Endothelial cell of umbilical vein (primary cell): ENCODE measurements around the gene ABCC1. TPM values are rescaled to one million over a fixed set of nuclear protein-coding genes. Genes with fewer than 3 reads are reported as not detected.

Experiments
- BruUV-seq: library from RNA; stranded (reverse); fragments of 400-500 nt; replicated peaks from 2 replicates; lab custom pipeline; 2021; lab: Mats Ljungman, UMichigan
- CTCF ChIA-PET: fragments of 300-600, 350-600 bp; sonication (Branson Sonifier 250); formaldehyde crosslinking; loops from one replicate; lab custom pipeline; 2021; ENCODE audit warnings: antibody characterized with exemption, inconsistent platforms; lab: Charles Lee
- POLR2A ChIA-PET: fragments of 300-600, 350-600 bp; sonication (Branson Sonifier 250); formaldehyde crosslinking; loops from one replicate; lab custom pipeline; 2021; ENCODE audit warnings: antibody characterized with exemption, inconsistent platforms; lab: Charles Lee
- DNase-seq: peaks from one replicate; pipeline ENCODE4 v3.0.0-alpha.2; 2011; ENCODE audit warnings: low read depth, low spot score
- FAIRE-seq: peaks from 2 replicates; lab custom pipeline; 2011; peaks lifted over from hg19 to GRCh38; lab: Jason Lieb, UNC
- H2AFZ ChIP-seq: 2 replicates; pipeline ENCODE4 v1.6.0; 2012; ENCODE audit warnings: low read depth, low read length, control low read depth, inconsistent platforms
- H3K27ac ChIP-seq: 2 replicates; pipeline ENCODE4 v1.5.1; 2011; ENCODE audit warnings: low read depth, mild to moderate bottlenecking, control low read depth, low read length, moderate library complexity; ENCODE audit not compliant: insufficient read depth
- H3K27me3 ChIP-seq, 2 experiments: 2 replicates each; pipeline versions ENCODE4 v1.6.0 to v1.6.1; 2011; ENCODE audit warnings: low read length in 2 of 2, mixed read lengths in 1 of 2; ENCODE audit not compliant: control insufficient read depth in 2 of 2, insufficient read depth in 2 of 2
- H3K36me3 ChIP-seq, 2 experiments: 2 replicates in 1 of 2; 3 replicates in 1 of 2; pipeline ENCODE4 v1.5.1; 2011; ENCODE audit warnings: low read length in 2 of 2, mild to moderate bottlenecking in 1 of 2, moderate library complexity in 1 of 2; ENCODE audit not compliant: control insufficient read depth in 2 of 2, insufficient read depth in 2 of 2; ENCODE audit errors: extremely low read depth in 1 of 2
- H3K4me1 ChIP-seq: 3 replicates; pipeline ENCODE4 v1.5.1; 2011; ENCODE audit warnings: mild to moderate bottlenecking, low read length; ENCODE audit not compliant: control insufficient read depth, insufficient read depth; ENCODE audit errors: extremely low read depth
- H3K4me2 ChIP-seq: 2 replicates; pipeline ENCODE4 v1.6.1; 2011; ENCODE audit warnings: low read length, control low read depth, mixed read lengths; ENCODE audit not compliant: insufficient read depth
- H3K4me3 ChIP-seq, 3 experiments: fragments of 200-600 bp in 1 of 3; sonication (generic), shearing (Covaris generic) in 1 of 3; replicated peaks in 1 of 3; 2 replicates each; pipeline ENCODE4 v1.5.1; 2011 to 2016; ENCODE audit warnings: control low read depth in 3 of 3, low read length in 3 of 3, mild to moderate bottlenecking in 2 of 3, inconsistent platforms in 1 of 3, low read depth in 1 of 3, moderate library complexity in 1 of 3; ENCODE audit not compliant: insufficient read depth in 1 of 3
- H3K79me2 ChIP-seq: 2 replicates; pipeline ENCODE4 v1.6.0; 2012; ENCODE audit warnings: low read length, inconsistent platforms; ENCODE audit not compliant: control insufficient read depth, insufficient read depth
- H3K9ac ChIP-seq: replicated peaks from 2 replicates; pipeline ENCODE3; 2011; ENCODE audit warnings: low read length, control low read depth; ENCODE audit not compliant: insufficient read depth; ENCODE audit errors: extremely low read depth
- H3K9me1 ChIP-seq: replicated peaks from 3 replicates; pipeline ENCODE4 v1.6.0; 2011; ENCODE audit warnings: mild to moderate bottlenecking, low read length; ENCODE audit not compliant: control insufficient read depth, insufficient read depth; ENCODE audit errors: extremely low read depth
- H3K9me3 ChIP-seq: replicated peaks from 2 replicates; pipeline ENCODE4 v1.5.1; 2012; ENCODE audit warnings: low read length, inconsistent platforms; ENCODE audit not compliant: control insufficient read depth, insufficient read depth
- H4K20me1 ChIP-seq: replicated peaks from 2 replicates; pipeline ENCODE3; 2011; ENCODE audit warnings: mild to moderate bottlenecking, low read length; ENCODE audit not compliant: control insufficient read depth, insufficient read depth; ENCODE audit errors: extremely low read depth
- EZH2 ChIP-seq: IDR thresholded peaks from 2 replicates; pipeline ENCODE4 v1.6.1; 2012; ENCODE audit warnings: borderline replicate concordance, low read depth, mild to moderate bottlenecking, moderate library complexity, low read length, inconsistent platforms; ENCODE audit not compliant: severe bottlenecking
- FOS ChIP-seq: IDR thresholded peaks from 2 replicates; pipeline ENCODE4 v1.6.1; 2011; ENCODE audit warnings: mild to moderate bottlenecking, low read length, moderate library complexity, borderline replicate concordance; ENCODE audit not compliant: insufficient read depth
- GATA2 ChIP-seq: IDR thresholded peaks from 2 replicates; pipeline ENCODE4 v1.7.0; 2011; ENCODE audit warnings: low read depth, mild to moderate bottlenecking, moderate library complexity, mixed read lengths, low read length; ENCODE audit not compliant: insufficient read length, insufficient read depth
- JUN ChIP-seq: IDR thresholded peaks from 2 replicates; pipeline ENCODE4 v1.6.1; 2011; ENCODE audit warnings: borderline replicate concordance, low read depth; ENCODE audit not compliant: insufficient read length, insufficient read depth
- MYC ChIP-seq: IDR thresholded peaks from one replicate; pipeline ENCODE4 v1.6.1; 2011; ENCODE audit warnings: mild to moderate bottlenecking, low read depth, low read length
- POLR2A ChIP-seq: IDR thresholded peaks from 2 replicates; pipeline ENCODE4 v1.6.1; 2012; ENCODE audit warnings: low read depth, mild to moderate bottlenecking, control low read depth, low read length
- POLR2AphosphoS5 ChIP-seq: IDR thresholded peaks from 2 replicates; pipeline ENCODE4 v1.6.1; 2012; ENCODE audit warnings: low read depth, mild to moderate bottlenecking, control low read depth, low read length, moderate library complexity; ENCODE audit not compliant: insufficient read depth
- dilution Hi-C: fragments of 300-500 bp; cut with MboI; formaldehyde crosslinking; loops from one replicate; pipeline ENCODE4 v1.15.0; 2019; ENCODE audit warnings: low sequenced_read_pairs; ENCODE audit not compliant: extremely low pct_ligation_motif_present
- intact Hi-C: fragments of 100-400 bp; cut with micrococcal nuclease; formaldehyde crosslinking; loops from one replicate; pipeline ENCODE4 v1.10.0; 2022
- polyA plus RNA-seq, 4 experiments: library from polyadenylated mRNA; depleted of rRNA in 3 of 4; stranded (reverse) in 3 of 4; unstranded in 1 of 4; fragments of >200 nt; gene quantifications; 2 replicates each; pipeline versions ENCODE4 v1.2.1 to v1.2.3, GENCODE V29; 2011 to 2012; ENCODE audit warnings: missing spikeins in 1 of 4
- total RNA-seq: library from RNA; stranded (reverse); gene quantifications from 2 replicates; pipeline ENCODE4 v1.2.3, GENCODE V29; 2021
- TF ChIP-seq, protein P1 (sequence below): IDR thresholded peaks from 2 replicates; pipeline ENCODE4 v1.6.1; 2011; ENCODE audit not compliant: insufficient read depth, insufficient read length
- TF ChIP-seq, protein P2 (sequence below), 2 donors: IDR thresholded peaks; 1 replicate in 1 of 2; 2 replicates in 1 of 2; pipeline ENCODE4 v1.5.1; 2011; ENCODE audit warnings: low read length in 2 of 2, mild to moderate bottlenecking in 2 of 2, moderate library complexity in 2 of 2, control low read depth in 1 of 2, inconsistent platforms in 1 of 2, low read depth in 1 of 2; ENCODE audit not compliant: insufficient read depth in 1 of 2; ENCODE audit errors: extremely low read depth in 1 of 2

The ABCC1 gene
- total and polyA plus RNA-seq, 2 donors (not counting 3 experiments of a cell fraction or from before 2014, with no cell fraction given): 46.1 to 89.2 TPM

DNA sequence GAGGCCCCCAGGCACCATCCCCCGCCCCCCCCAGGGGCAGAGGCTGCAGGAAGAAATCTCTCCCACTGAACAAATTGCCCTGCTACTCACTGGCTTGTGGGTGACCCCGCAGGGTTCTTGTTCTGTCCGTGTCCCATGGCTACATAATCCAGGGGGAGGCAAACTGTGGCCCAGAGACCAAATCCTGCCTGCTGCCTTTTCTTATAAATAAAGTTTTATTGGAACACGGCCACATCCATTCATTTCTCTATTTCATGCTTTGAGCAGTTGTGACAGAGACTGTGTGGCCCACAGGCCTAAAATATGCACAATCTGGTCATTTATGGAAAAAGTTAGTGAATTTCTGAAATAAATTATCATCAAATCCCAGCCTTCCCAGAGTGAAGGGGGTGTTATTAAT, 235.7 kb downstream of the ABCC1 start:
- Histone ChIP-seq H3K79me2 (no peaks in the 10 kb centered on the region), H3K9me1 (no peaks in the 10 kb centered on the region), H3K36me3 (no peaks in the 10 kb centered on the region), H3K9me3 (no peaks in the 10 kb centered on the region), H3K4me3 (no peak overlapping the region), H2AFZ (no peak overlapping the region), H3K4me1 (no peaks in the 10 kb centered on the region), H4K20me1 (no peaks in the 10 kb centered on the region), H3K9ac (no peak overlapping the region), H3K27me3 (peaks cover 0 to 1% of the 10 kb centered on the region in 2 experiments), H3K27ac (no peak overlapping the region), H3K4me2 (no peak overlapping the region)
- FAIRE-seq: no peak
- ChIA-PET POLR2A (no interaction called here), CTCF (interaction anchor here (2.2 kb wide), 1 partner anchor 11 kb away, joined by 5 read pairs; no protein-coding TSS in a partner anchor)
- no peak for DNase-seq
- dilution Hi-C loops: no loop called here
- TF ChIP-seq FOS (no peak), JUN (no peak), POLR2A (no peak), EZH2 (no peak), MYC (no peak), GATA2 (no peak), POLR2AphosphoS5 (no peak)
- TF ChIP-seq, protein P1, sequence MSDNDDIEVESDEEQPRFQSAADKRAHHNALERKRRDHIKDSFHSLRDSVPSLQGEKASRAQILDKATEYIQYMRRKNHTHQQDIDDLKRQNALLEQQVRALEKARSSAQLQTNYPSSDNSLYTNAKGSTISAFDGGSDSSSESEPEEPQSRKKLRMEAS: no peak
- TF ChIP-seq, protein P2, sequence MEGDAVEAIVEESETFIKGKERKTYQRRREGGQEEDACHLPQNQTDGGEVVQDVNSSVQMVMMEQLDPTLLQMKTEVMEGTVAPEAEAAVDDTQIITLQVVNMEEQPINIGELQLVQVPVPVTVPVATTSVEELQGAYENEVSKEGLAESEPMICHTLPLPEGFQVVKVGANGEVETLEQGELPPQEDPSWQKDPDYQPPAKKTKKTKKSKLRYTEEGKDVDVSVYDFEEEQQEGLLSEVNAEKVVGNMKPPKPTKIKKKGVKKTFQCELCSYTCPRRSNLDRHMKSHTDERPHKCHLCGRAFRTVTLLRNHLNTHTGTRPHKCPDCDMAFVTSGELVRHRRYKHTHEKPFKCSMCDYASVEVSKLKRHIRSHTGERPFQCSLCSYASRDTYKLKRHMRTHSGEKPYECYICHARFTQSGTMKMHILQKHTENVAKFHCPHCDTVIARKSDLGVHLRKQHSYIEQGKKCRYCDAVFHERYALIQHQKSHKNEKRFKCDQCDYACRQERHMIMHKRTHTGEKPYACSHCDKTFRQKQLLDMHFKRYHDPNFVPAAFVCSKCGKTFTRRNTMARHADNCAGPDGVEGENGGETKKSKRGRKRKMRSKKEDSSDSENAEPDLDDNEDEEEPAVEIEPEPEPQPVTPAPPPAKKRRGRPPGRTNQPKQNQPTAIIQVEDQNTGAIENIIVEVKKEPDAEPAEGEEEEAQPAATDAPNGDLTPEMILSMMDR (IDR thresholded peaks at IDR 0.05; ENCODE audit: extremely low read depth in 1 of 2, insufficient read depth in 1 of 2, low read depth in 1 of 2, low read length in 2 of 2): no peak
- intact Hi-C loops: no loop called here
- BruUV-seq: no TSS peak
